Measurements from ENCODE around the gene CHSY1.

Gene CHSY1

DNA sequence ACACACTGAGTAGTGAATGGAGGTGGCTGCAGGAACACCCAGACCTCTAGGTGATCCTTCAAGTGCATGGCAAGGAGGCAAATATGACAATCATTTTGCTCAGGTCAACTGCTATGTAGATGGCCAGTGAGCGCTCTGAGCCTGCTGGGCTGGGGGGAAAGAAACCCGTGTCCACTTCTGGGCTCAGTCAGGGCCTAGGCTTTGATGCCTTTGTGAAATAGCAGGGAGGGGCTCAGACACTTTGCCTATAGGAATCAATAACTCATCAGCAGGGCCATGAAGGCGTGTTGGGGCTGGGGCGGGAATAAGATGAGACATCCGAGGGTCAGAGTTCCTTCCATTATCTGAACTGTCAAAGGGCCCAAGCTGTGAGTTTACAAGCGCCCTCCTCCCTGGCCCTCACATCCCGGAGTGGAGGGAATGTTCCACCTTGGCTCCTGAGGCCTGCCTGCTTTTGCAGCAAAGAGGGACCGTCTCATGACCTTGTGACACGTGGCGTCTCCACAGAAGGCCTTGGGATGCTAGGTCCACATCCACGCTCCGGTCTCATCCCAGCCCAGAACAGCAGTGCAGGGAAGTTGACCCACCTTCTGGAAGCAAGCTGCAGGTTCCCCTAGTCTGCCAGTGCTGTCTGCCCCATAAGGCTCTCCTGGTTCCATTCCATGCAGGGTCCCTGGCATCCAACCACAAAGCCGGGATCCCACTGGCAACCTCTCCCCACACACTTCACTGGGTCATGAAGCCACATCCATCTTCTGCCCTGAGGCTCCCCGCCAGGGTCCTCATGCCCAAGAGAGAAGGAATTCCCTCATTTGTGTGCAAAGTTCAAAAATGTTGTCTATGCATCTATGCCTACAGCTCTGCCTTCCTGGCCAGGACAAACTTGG, 78.4 kb downstream of the CHSY1 start:
- Mint-ChIP-seq H3K9me3 (no peaks in the 10 kb centered on the region), H3K36me3 (ENCODE audit: low read depth) (peaks cover 54% of the 10 kb centered on the region), H3K4me3 (no peak overlapping the region), H3K4me1 (ENCODE audit: low read depth) (peaks cover 47% of the 10 kb centered on the region), H3K27me3 (no peaks in the 10 kb centered on the region), H3K27ac (no peak overlapping the region)
- no peak for DNase-seq

DNA sequence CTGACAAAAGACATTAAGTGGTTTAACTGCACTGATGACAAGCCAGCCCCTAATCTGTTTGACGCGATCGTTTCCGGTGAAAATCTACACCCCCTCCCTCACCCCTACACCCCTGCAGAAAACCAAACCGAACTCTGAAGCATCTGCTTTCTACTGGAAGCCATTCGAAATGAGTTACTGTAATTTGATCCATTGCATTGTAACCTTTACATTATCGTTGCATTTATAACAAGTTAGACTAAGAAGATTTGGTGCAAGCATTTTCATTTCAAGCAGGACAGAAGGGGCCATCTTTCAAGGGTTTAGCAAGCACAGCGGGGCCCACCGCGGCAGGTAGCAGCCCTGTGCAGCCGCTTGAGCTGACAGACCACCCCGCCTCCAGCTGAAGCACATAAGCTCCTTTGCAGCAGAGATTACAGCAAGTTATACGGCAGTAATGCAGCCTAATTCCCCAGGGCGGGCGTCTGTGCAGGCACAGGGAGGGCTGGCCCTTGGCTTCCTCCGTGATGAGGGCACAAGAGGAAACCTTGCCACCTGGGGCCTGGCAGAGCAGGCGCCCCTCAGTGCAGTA, 79.3 kb downstream of the CHSY1 start:
- Mint-ChIP-seq H3K27ac (no peak overlapping the region), H3K9me3 (no peaks in the 10 kb centered on the region), H3K27me3 (no peaks in the 10 kb centered on the region), H3K4me3 (no peak overlapping the region), H3K36me3 (ENCODE audit: low read depth) (peaks cover 45% of the 10 kb centered on the region), H3K4me1 (ENCODE audit: low read depth) (peaks cover 54% of the 10 kb centered on the region)
- DNase-seq, result no peak

DNA sequence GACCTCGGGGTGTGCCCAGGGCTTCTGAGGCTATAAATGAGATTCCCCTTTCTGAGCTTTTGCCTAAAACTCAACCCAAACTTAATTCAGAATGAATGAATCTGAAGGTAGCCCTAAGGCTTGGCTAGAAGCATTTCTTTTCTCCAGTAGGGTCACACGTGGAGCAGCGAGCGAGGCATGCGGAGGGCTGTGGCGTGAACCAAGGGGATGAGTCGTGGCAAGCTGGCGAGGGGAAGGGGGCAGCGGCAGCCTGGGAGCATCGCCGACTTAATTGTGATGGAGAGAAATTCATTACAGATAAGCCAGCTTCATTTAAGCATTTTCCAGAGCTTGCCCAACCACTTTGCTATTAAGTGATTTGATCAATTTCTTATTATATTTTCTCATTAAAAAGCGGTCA, 79.9 kb downstream of the CHSY1 start:
- no peak overlapping the region for H3K27ac Mint-ChIP-seq
- peaks cover 40% of the 10 kb centered on the region for H3K36me3 Mint-ChIP-seq (ENCODE audit: low read depth)
- H3K9me3 Mint-ChIP-seq, result peaks cover 4% of the 10 kb centered on the region
- H3K27me3 Mint-ChIP-seq, result no peaks in the 10 kb centered on the region
- H3K4me1 Mint-ChIP-seq (ENCODE audit: low read depth), result peaks cover 57% of the 10 kb centered on the region
- no peak overlapping the region for H3K4me3 Mint-ChIP-seq
- DNase-seq, result no peak

DNA sequence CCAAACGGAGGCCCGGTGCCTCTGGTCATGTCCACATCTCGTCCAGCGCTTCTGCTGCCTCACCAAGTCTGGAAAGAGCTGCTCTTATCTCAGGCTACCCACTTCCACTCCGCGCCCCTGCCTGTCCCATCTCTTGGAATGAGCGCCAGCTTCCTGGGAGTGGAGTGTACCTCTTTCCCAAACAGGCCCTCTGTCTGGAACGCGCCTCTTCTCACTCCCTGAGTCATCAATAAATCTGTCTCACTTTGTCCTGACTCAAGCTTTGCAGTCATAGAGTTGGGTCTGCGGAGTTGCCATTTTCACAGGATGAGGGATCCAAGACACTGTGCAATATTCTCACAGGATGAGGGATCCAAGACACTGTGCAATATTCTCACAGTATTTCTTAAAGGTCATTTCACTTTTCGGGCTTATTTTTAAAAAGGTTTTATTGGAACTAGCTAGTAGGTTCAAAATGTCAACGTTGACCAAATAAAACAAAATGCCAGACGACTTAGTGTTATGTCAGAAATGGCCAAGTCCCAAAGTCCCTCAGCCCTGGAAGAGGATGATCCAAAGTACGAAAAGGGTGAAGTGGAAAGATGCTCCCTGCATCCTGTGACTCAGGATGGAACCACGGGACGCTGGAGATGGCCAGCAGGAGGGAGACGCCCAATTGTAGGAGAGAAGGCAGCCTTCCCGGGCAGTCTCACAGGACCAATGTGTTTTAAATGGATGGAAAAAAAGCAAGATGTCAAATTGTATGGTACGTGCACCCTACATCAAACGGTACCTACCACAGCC, 81.1 kb downstream of the CHSY1 start:
- Mint-ChIP-seq H3K27ac (no peak overlapping the region), H3K27me3 (no peaks in the 10 kb centered on the region), H3K9me3 (peaks cover 13% of the 10 kb centered on the region), H3K4me3 (no peak overlapping the region), H3K36me3 (ENCODE audit: low read depth) (peaks cover 36% of the 10 kb centered on the region), H3K4me1 (ENCODE audit: low read depth) (peaks cover 45% of the 10 kb centered on the region)
- no peak for DNase-seq

DNA sequence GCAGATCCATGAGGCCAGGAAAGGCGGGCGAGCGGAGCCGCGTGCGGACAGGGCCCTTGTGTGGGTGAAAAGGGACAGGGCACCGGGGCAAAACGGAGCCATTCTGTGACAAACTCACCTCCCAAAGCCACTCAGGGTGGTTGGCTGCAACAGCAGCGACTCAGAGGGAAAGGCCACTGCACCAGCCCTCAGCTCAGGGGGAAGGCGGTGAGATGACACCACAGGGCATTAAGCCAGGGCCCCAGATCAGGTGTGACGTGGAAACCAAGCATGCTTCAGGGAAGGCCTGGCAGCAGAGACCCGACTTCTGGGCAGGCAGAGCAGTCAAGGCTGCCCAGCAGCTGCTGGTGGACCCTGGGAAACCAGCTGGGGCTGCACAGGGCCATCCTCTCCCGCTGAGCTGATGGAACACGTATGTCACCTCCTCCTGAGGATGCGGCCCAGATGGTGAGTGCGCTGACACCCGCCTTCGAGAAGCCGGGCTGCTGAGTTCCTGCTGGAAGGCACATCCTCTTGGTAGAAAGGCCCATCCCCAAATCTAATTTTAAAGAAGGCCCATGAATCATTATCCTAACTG, 82.3 kb downstream of the CHSY1 start:
- Mint-ChIP-seq H3K36me3 (ENCODE audit: low read depth) (peaks cover 31% of the 10 kb centered on the region), H3K27ac (peak overlapping the region; percentile 93), H3K27me3 (no peaks in the 10 kb centered on the region), H3K9me3 (peaks cover 22% of the 10 kb centered on the region), H3K4me3 (no peak overlapping the region), H3K4me1 (ENCODE audit: low read depth) (peaks cover 39% of the 10 kb centered on the region)
- no peak for DNase-seq

DNA sequence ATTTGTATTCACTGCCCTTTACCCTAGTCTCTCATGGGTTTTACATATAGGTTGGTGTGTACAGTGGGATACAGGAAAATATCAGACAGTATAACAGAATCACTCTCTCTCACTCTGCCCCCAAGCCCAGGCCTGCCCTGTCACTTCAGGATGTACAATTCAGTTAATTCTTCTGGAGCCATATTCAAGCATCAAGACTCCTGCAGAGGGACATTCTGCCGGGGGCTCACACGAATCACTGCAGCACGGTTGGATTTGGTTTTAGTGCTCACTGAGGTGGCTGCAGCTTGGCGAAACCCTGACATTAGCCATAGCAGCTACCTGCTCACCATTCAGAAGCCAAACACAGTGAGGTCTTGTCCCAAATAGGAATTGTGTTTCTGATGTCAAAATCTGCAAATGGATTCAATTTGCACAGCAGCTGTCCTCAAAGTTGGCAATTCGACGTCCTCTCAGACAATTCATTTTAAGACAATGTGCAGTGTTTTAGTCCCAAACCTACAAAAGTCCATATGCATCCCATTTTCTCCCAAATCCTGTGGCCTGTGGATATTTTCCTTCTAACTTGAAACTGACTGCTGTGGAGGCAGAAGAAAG, 82.9 kb downstream of the CHSY1 start:
- Mint-ChIP-seq H3K36me3 (ENCODE audit: low read depth) (peaks cover 26% of the 10 kb centered on the region), H3K4me1 (ENCODE audit: low read depth) (peaks cover 39% of the 10 kb centered on the region), H3K4me3 (no peak overlapping the region), H3K27ac (peak overlapping the region; percentile 93), H3K9me3 (peaks cover 28% of the 10 kb centered on the region), H3K27me3 (no peaks in the 10 kb centered on the region)
- no peak for DNase-seq

DNA sequence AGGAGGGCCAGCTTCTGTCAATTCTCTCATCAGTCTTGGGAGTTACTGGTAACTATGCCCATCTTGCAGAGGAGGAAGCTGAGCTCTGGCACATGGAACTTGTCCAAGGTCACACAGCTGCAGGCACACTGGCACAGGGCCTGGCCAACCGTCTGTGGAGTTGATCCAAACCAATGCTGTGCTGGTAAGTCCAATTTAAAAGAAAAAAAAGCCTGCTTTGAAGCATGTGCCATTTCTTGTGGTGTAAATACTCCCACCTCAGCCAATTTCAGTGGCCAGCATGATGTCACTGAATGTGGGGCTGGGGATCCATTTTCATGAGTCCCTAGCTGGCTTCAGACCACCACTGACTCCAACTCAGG, 83.4 kb downstream of the CHSY1 start:
- peaks cover 39% of the 10 kb centered on the region for H3K4me1 Mint-ChIP-seq (ENCODE audit: low read depth)
- H3K4me3 Mint-ChIP-seq, result no peak overlapping the region
- H3K27me3 Mint-ChIP-seq, result no peaks in the 10 kb centered on the region
- peaks cover 21% of the 10 kb centered on the region for H3K36me3 Mint-ChIP-seq (ENCODE audit: low read depth)
- peaks cover 30% of the 10 kb centered on the region for H3K9me3 Mint-ChIP-seq
- H3K27ac Mint-ChIP-seq, result peak overlapping the region; percentile 93
- DNase-seq, result no peak

DNA sequence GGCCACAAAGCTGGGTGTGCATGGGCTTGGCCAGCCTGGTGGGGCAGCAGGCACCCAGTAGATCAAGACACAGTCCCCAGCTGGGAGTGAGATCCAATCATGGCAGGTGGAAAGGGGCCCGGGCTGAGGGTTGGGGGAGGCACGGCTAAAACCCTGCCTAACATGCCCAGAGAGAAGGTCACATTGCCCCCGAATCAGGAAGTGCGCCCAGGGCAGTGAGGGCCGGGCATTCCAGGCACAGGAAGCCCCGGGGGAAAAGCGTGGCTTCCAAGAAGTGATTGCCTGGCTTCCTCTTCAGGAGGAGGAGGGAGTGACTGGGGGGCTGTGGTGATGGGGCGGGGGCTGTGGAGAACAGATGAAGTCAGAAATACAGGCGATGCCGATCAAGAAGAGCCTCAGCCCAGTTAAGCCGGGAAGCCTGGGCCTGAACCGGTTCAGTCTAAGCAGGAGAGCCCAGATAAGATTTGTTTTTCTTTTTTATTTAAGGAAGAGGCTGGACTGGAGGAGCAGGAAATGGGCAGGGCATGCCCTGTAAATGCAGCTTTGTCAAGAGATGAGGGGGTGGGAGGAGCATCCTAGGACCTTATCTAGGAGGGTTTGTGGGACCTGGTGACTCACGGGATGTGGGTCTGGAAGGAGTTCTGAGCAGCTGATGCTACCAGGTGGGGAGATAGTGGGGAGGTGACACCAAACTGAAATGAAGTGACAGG, 83.9 kb downstream of the CHSY1 start:
- H3K36me3 Mint-ChIP-seq (ENCODE audit: low read depth), result peaks cover 16% of the 10 kb centered on the region
- peaks cover 39% of the 10 kb centered on the region for H3K4me1 Mint-ChIP-seq (ENCODE audit: low read depth)
- peak overlapping the region; percentile 93 for H3K27ac Mint-ChIP-seq
- H3K4me3 Mint-ChIP-seq, result peak overlapping the region; percentile 51
- H3K27me3 Mint-ChIP-seq, result no peaks in the 10 kb centered on the region
- peak; percentile 54 for DNase-seq
- peaks cover 30% of the 10 kb centered on the region for H3K9me3 Mint-ChIP-seq

DNA sequence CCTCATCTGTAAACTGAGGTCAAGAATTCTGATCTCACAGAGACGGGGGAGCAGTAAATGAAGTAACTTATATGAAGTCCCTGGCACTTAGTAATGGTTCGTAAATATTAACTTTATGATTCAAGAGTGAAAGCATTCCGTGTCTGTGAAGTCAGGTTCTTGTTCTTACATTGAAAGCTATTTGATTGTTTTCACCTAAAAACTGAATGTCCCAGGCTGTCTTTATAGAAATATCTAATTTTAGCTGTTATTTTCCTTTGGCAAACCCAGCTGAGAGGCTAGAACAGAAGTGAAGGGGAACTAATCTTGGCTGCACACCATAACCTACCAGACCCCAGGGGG, 84.5 kb downstream of the CHSY1 start:
- peaks cover 37% of the 10 kb centered on the region for H3K4me1 Mint-ChIP-seq (ENCODE audit: low read depth)
- H3K4me3 Mint-ChIP-seq, result peak overlapping the region; percentile 51
- no peaks in the 10 kb centered on the region for H3K27me3 Mint-ChIP-seq
- H3K27ac Mint-ChIP-seq, result peak overlapping the region; percentile 93
- no peak for DNase-seq
- peaks cover 16% of the 10 kb centered on the region for H3K36me3 Mint-ChIP-seq (ENCODE audit: low read depth)
- peaks cover 30% of the 10 kb centered on the region for H3K9me3 Mint-ChIP-seq

DNA sequence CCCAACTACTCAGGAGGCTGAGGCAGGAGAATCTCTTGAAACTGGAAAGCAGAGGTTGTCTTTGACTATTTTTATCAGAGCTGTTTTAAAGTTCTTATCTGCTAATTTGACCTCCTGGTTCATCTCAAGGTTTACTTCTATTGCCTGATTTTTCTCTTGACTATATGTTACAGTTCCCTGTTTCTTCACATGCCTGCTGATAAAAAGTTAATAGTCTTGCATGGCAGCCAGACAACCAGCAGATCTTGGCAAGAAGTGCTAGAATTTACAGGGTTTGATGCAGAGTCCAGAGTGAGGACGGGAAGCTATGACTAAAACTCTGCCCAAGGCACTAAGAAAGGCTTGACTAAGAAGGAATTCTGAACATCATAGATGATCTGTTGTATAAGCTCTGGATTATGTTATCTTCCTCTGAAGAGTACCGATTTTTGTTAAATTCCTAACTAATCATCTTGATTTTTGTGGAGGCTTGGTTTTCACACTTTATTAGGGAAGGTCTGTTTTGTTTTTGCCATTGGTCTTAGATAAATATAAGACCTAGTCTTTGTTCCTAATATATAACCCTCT, 85.9 kb downstream of the CHSY1 start:
- H3K36me3 Mint-ChIP-seq (ENCODE audit: low read depth), result peaks cover 16% of the 10 kb centered on the region
- no peak overlapping the region for H3K27ac Mint-ChIP-seq
- peaks cover 45% of the 10 kb centered on the region for H3K4me1 Mint-ChIP-seq (ENCODE audit: low read depth)
- H3K4me3 Mint-ChIP-seq, result no peak overlapping the region
- no peak for DNase-seq
- H3K9me3 Mint-ChIP-seq, result peaks cover 30% of the 10 kb centered on the region
- H3K27me3 Mint-ChIP-seq, result no peaks in the 10 kb centered on the region

DNA sequence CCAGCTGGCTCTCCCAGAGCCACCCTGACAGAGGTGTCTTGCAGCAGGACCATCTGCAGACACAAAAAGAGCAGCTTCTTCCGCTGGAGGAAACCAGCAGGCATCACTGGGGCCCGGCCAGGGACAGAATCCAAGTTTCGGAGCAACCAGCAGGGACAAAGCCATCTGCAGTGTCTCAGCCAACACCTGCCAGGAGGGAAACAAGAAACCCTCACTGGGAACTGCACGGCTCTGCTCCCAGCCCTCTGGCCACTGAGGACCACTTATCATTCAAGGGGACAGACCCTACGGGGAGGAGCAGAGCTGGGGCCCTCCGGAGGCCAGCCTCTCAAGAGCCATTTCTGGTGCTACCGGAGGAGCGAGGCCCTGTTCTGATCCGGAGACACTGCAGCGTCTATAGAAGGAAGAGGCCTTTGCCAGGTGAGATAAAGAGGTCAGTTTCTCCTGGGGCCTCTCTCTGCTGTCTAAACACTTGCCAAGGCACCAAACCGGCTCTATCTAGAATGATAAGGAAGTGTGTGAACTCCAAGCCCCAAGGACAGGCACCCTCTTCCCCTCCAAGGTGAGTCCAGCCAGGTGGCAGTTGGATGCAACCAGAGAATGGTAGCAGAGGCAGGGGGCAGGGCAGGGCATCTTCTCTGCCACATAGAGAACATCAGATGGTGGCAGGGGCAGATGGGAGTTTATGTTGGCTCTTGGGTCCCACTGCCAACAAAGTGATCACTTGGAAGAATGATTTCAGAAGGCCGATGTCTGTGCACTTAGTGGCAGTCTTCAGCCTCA, 89.0 kb downstream of the CHSY1 start:
- H3K27me3 Mint-ChIP-seq, result no peaks in the 10 kb centered on the region
- peaks cover 50% of the 10 kb centered on the region for H3K4me1 Mint-ChIP-seq (ENCODE audit: low read depth)
- H3K27ac Mint-ChIP-seq, result no peak overlapping the region
- peaks cover 16% of the 10 kb centered on the region for H3K36me3 Mint-ChIP-seq (ENCODE audit: low read depth)
- no peak overlapping the region for H3K4me3 Mint-ChIP-seq
- no peak for DNase-seq
- peaks cover 30% of the 10 kb centered on the region for H3K9me3 Mint-ChIP-seq

DNA sequence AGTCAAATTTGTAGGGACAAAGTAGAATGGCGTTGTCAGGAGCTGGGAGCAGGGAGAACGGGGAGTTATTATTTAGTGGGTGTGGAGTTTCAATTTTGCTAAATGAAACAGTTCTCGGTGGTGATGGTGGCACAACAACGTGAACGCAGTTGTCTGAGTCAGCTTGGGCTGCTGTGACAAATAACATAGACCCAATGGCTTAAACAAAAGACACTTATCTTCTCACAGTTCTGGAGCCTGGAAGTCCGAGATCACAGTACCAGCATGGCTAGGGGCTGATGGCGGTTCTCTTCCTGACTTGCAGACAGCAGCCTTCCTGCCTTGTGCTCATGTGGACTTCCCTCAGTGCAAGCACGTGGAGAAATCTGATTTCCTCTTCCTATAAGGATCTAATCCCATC, 90.2 kb downstream of the CHSY1 start:
- Mint-ChIP-seq H3K4me3 (peak overlapping the region; percentile 9), H3K9me3 (peaks cover 23% of the 10 kb centered on the region), H3K27ac (peak overlapping the region; percentile 51), H3K36me3 (ENCODE audit: low read depth) (peaks cover 13% of the 10 kb centered on the region), H3K4me1 (ENCODE audit: low read depth) (peaks cover 42% of the 10 kb centered on the region), H3K27me3 (no peaks in the 10 kb centered on the region)
- no peak for DNase-seq

Data from activated T-cell treated with anti-CD3 and anti-CD28 coated beads, Interleukin-2, amount 50 U/mL, for 24 hours (primary cell).